NB4 (cell line): ENCODE measurements around the gene ZNF212.

ENCODE experiments used
- MAX ChIP-seq: IDR thresholded peaks from 2 replicates; pipeline ENCODE4 v1.6.1; 2011; ENCODE audit warnings: low read depth, low read length
- POLR2A ChIP-seq: IDR thresholded peaks from 2 replicates; pipeline ENCODE4 v1.6.1; 2011; ENCODE audit warnings: mild to moderate bottlenecking; ENCODE audit not compliant: insufficient read length; ENCODE audit errors: extremely low read depth
- TF ChIP-seq, protein P1 (sequence below): IDR thresholded peaks from one replicate; pipeline ENCODE4 v1.5.1; 2012; ENCODE audit warnings: low read depth, low read length

- no peak for TF ChIP-seq POLR2A
- TF ChIP-seq, protein P1, sequence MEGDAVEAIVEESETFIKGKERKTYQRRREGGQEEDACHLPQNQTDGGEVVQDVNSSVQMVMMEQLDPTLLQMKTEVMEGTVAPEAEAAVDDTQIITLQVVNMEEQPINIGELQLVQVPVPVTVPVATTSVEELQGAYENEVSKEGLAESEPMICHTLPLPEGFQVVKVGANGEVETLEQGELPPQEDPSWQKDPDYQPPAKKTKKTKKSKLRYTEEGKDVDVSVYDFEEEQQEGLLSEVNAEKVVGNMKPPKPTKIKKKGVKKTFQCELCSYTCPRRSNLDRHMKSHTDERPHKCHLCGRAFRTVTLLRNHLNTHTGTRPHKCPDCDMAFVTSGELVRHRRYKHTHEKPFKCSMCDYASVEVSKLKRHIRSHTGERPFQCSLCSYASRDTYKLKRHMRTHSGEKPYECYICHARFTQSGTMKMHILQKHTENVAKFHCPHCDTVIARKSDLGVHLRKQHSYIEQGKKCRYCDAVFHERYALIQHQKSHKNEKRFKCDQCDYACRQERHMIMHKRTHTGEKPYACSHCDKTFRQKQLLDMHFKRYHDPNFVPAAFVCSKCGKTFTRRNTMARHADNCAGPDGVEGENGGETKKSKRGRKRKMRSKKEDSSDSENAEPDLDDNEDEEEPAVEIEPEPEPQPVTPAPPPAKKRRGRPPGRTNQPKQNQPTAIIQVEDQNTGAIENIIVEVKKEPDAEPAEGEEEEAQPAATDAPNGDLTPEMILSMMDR: no peak
- TF ChIP-seq MAX: no peak
Measured at GRCh38 chr7:149248777-149249176, 9.3 kb downstream of the ZNF212 start.
